GM08714 (cell line): ENCODE results near the gene SPECC1.
"Not testable (repeated sequence)": the region's sequence is repeated elsewhere in the genome, so short reads cannot be mapped to it uniquely, and the experiment has no call there.

ENCODE experiments used
- H3K4me3 ChIP-seq: fragments of 200-500 bp; sonication (Bioruptor generic); 2 replicates; pipeline ENCODE4 v1.5.1; 2014; ENCODE audit warnings: mild to moderate bottlenecking, low read length, inconsistent platforms
- ZNF274 ChIP-seq: IDR thresholded peaks from 2 replicates; pipeline ENCODE4 v1.6.1; 2012; ENCODE audit warnings: mild to moderate bottlenecking, low read depth, low read length

The SPECC1 gene

DNA sequence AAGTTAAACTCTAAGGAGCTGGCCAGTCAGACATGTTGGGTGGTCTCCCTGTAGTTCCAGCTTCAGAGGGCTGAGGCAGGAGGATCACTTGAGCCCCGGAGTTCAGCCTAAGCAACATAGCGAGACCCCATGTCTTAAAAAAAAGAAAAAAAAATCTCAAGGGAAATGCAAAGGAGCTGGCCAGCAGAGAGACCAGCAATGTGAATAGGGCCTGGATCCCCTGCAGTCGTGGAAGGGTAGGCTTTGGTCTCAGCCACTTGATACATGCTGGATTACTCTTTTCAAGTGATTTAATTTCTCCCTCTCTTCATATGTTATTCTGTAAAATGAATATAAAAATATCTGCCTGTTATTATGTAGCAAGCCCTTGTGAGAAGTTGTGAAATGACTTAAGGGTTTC, 207.7 kb downstream of the SPECC1 start:
- no peak for TF ChIP-seq ZNF274

GRCh38 chr17:20217677-20218076, 208.5 kb downstream of the SPECC1 start:
- no peak overlapping the region for H3K4me3 ChIP-seq
- TF ChIP-seq ZNF274, result no peak

More for the DNA sequence above, 207.7 kb downstream of the SPECC1 start:
- no peak overlapping the region for H3K4me3 ChIP-seq

DNA sequence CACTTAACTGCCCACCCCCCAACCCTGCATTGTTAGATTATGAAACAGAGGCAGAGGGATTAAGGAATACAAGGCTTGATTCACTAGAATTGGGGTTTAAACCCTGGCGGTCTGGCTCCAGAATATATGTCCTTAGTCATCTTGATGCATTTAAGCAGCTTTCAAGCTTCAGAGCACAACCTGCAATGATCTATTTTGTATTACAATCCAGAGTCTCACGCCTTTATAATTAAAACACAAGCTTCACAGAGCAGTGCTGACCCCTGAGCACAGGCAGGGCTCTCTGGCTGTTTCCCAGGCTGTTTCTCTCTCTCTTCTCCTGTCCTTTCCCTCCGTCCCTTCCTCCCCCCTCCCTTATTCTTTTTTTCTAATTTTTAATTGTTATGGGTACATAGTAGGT, 209.1 kb downstream of the SPECC1 start:
- no peak overlapping the region for H3K4me3 ChIP-seq
- no peak for TF ChIP-seq ZNF274

GRCh38 chr17:20223808-20224328, 214.7 kb downstream of the SPECC1 start:
- no peak for TF ChIP-seq ZNF274
- H3K4me3 ChIP-seq, result no peak overlapping the region

GRCh38 chr17:20224379-20224778, 215.2 kb downstream of the SPECC1 start:
- H3K4me3 ChIP-seq, result no peak overlapping the region
- no peak for TF ChIP-seq ZNF274

GRCh38 chr17:20225162-20226115, 216.3 kb downstream of the SPECC1 start:
- H3K4me3 ChIP-seq, result no peak overlapping the region
- TF ChIP-seq ZNF274, result no peak

DNA sequence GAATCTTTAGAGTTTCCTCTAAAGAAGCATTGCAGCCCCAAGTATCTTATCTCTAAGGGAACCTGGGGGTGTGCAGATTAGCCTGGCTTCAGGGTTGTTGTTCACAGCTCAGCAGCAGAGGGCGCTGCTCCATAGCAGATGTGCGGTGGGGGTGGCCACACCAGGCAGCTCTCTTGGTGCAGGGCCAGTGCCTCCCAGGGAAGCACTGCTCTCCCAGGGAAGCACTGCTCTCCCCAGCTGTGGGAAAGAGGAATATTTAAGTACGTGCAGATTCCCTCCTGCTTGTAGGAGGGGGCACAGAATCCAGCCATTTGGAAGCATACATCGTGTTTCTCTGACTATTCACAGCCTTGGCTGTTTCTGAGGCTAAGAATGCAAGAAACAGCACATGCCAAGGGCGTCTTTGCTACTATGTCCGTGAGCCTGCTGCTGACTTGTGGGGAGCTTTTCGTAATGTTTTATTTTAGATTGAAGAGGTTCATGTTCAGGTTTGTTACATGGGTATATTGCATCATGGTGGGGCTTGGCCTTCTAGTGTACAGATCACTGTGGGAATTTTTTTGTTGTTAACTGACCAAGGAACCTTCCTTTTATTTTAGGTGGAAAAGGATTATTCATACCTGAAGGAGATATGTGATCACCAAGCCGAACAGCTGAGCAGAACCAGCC, 217.8 kb downstream of the SPECC1 start:
- TF ChIP-seq ZNF274, result no peak

DNA sequence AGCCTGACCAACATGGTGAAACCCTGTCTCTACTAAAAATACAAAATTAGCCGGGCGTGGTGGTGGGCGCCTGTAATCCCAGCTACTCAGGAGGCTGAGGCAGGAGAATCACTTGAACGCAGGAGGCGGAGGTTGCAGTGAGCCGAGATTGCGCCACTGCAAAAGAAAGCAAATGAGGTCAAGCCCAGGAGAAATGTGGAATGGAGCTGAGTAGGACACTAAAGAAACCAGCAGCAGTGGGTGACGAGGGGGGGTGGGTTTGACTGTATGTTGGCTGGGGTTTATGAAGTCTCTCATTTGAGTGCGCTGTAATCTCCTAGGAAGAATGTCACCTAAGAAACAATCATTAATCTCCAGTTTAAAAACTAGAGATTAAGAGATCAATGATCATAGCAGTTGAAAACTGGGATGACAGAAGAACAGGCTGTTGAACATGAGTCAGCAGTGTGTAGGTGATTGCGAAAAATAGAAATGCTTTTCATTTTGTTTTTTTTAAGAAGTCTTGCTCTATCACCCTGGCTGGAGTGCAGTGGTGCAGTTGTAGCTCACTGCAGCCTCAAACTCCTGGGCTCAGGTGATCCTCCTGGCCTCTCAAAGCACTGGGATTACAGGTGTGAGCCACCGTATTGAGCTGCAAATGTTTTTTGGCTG, 218.7 kb downstream of the SPECC1 start:
- H3K4me3 ChIP-seq, result not testable (repeated sequence)

More for the DNA sequence above, 217.8 kb downstream of the SPECC1 start:
- no peak overlapping the region for H3K4me3 ChIP-seq

DNA sequence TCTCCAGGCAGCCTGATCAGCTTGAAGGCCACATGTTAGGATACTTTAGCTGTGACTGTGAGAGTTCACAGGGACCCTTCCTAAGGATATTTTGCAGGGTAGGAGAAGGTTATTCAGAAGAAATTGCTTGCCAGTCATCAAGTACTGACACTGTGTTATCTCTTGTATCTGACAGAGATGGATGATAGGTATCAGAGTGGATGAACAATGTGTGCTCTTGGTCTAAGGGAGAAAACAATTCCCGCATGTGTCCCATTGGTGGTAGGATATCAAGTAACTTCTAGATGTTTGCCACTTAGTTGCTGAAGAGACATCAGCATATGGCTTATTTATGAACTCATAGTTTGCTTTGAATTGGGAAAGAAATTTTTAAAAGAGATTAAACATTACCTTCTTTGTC, 219.3 kb downstream of the SPECC1 start:
- no peak for TF ChIP-seq ZNF274
- H3K4me3 ChIP-seq, result no peak overlapping the region

- H3K4me3 ChIP-seq, result no peak overlapping the region
- no peak for TF ChIP-seq ZNF274
Observed at GRCh38 chr17:20228860-20229259, 219.7 kb downstream of the SPECC1 start.

DNA sequence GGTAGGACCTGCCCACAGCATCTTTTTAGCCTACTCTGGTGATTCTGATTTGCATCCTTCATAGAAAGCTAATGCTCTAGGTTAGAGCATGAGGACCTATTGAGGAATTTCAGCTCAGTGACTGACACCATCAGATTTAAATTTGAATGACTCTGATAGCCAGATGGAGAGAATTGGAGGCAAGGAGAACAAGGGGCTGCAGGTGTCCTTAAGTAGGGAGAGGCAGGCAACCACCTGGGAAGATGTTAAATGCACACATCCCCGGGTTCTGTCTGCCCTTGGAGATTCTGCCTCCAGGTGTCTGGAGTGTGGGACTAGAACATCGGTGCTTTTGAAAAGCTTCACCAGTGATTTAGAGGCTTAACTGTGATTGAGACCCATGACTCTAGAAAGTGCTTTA, 221.8 kb downstream of the SPECC1 start:
- H3K4me3 ChIP-seq, result no peak overlapping the region
- TF ChIP-seq ZNF274, result no peak

GRCh38 chr17:20232611-20233010, 223.5 kb downstream of the SPECC1 start:
- no peak for TF ChIP-seq ZNF274
- no peak overlapping the region for H3K4me3 ChIP-seq

DNA sequence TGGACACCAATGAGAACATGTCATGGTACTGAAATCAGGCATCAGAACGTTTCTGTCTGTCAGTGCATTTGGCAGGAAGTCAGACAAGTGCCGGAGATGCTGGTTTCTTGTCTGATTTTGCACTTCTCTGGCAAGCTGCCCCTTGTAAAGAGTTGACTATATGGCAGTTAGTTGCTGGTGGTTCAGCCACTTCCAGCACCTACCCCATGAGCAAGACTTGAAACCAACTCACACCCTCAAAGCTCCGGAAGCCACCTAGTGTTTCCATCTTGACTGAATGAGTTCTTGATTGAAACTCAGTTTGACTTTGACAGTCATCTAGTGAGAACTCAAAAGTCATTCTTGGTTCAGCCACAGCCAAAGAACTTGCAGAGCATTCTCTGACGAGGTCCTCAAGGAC, 225.1 kb downstream of the SPECC1 start:
- no peak for TF ChIP-seq ZNF274
- H3K4me3 ChIP-seq, result no peak overlapping the region

DNA sequence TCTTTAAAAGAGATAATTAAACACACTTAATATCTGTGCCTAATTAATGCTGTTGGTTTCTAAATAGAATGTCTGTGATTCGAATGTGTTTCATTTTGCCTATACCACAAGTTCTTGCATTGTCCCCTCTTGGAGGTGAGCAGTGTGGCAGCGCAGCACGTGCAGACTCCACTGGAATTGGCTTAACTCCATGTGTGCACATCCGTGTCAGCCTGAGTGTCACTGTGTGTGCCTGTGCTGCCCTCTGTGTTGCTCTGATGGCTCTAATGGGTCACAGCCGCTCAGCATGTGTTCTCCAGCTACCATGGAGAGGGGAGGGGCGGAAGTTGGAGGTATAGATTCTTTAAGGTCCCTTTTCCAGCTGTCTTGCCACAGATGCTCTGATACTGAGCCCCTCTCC, 226.6 kb downstream of the SPECC1 start:
- TF ChIP-seq ZNF274, result no peak
- no peak overlapping the region for H3K4me3 ChIP-seq

GRCh38 chr17:20236578-20237227, 227.5 kb downstream of the SPECC1 start:
- no peak overlapping the region for H3K4me3 ChIP-seq
- no peak for TF ChIP-seq ZNF274

DNA sequence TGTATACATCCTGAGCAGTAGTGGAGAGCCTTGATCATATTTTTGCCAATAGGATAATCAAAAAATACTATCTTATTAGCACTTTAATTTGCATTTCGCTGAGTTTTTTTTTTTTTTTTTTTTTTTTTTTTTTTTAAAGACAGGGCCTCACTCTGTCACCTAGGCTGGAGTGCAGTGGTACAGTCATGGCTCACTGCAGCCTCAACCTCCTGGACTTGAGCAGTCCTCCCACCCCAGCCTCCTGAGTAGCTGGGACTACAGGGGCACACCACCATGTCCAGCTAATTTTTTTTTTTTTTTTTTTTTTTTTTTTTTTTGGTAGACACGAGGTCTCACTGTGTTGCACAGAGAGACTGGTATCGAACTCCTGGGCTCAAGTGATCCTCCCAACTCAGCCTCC, 230.6 kb downstream of the SPECC1 start:
- not testable (repeated sequence) for H3K4me3 ChIP-seq
